Vagina (tissue), 2 donors: ENCODE measurements around the gene B3GNT4.

ENCODE experiments used
- CTCF ChIP-seq, 3 experiments: fragments of 450-650 bp in 2 of 3; fragments of 200-600 bp in 1 of 3; sonication (generic) in 1 of 3; IDR thresholded peaks; one replicate each; pipeline ENCODE4 v1.5.1; 2017 to 2019; ENCODE audit warnings: antibody characterized with exemption in 3 of 3, mild to moderate bottlenecking in 2 of 3, moderate library complexity in 2 of 3
- POLR2A ChIP-seq, 2 donors: fragments of 450-650 bp; IDR thresholded peaks; one replicate each; pipeline ENCODE4 v1.6.1; 2017; ENCODE audit warnings: antibody characterized with exemption in 2 of 2, mild to moderate bottlenecking in 2 of 2, moderate library complexity in 2 of 2

DNA sequence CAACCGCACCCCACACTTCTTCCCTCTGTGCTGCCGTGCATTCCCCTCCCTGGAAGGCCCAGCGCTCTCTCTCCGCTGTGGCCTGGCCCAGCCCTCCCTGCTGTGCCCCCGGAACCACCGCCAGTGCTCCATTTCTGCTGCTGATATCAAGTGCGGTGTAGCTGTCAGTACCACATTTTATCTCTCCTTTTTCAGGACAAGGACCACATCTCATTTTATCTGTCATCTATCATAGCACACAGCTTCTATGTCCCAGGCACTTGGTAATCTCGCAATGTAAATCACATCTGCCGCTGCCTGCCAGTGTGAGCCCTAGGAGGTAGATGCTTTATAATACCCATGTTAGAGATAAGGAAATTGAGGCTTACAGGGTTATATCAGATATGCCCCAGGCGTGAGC lies 47.8 kb upstream of the B3GNT4 start:
- TF ChIP-seq POLR2A (IDR thresholded peaks at IDR 0.05): no peak
- no peak for TF ChIP-seq CTCF (IDR thresholded peaks at IDR 0.05)
